Common myeloid progenitor, CD34-positive (primary cell): ENCODE results near the gene KIRREL3.

Experiments used
- CTCF ChIA-PET: fragments of 350-600 bp; sonication (Branson Sonifier 250); formaldehyde crosslinking; loops from one replicate; lab custom pipeline; 2021; ENCODE audit warnings: antibody characterized with exemption; lab: Charles Lee
- POLR2A ChIA-PET: fragments of 350-600 bp; sonication (Branson Sonifier 250); formaldehyde crosslinking; loops from one replicate; lab custom pipeline; 2021; ENCODE audit warnings: antibody characterized with exemption; lab: Charles Lee
- DNase-seq, 3 donors: peaks; one replicate each; pipeline versions ENCODE4 v3.0.0 to v3.0.0-alpha.2; 2013
- H3K27ac ChIP-seq, 2 experiments: 1 replicate in 1 of 2; 2 replicates in 1 of 2; pipeline ENCODE4 v1.7.0; 2013; ENCODE audit warnings: inconsistent platforms in 2 of 2, low read length in 2 of 2, mild to moderate bottlenecking in 2 of 2, low read depth in 1 of 2, moderate library complexity in 1 of 2; ENCODE audit not compliant: severe bottlenecking in 2 of 2, insufficient read depth in 1 of 2, poor library complexity in 1 of 2
- H3K27me3 ChIP-seq, 5 experiments: replicated peaks in 2 of 5; 1 replicate in 3 of 5; 2 replicates in 2 of 5; pipeline versions ENCODE4 v1.6.1 to v1.7.0; 2013; ENCODE audit warnings: low read length in 4 of 5, mild to moderate bottlenecking in 2 of 5, moderate library complexity in 2 of 5, inconsistent platforms in 1 of 5; ENCODE audit not compliant: insufficient read depth in 5 of 5, control insufficient read depth in 4 of 5
- H3K36me3 ChIP-seq, 4 experiments: 1 replicate in 2 of 4; 2 replicates in 2 of 4; pipeline versions ENCODE4 v1.6.1 to v1.7.0; 2013; ENCODE audit warnings: low read length in 3 of 4, control low read depth in 1 of 4, mild to moderate bottlenecking in 1 of 4; ENCODE audit not compliant: control insufficient read depth in 4 of 4, insufficient read depth in 4 of 4
- H3K4me1 ChIP-seq, 4 experiments: 1 replicate in 3 of 4; 2 replicates in 1 of 4; pipeline versions ENCODE4 v1.6.1 to v1.7.1; 2013; ENCODE audit warnings: low read length in 3 of 4, mild to moderate bottlenecking in 3 of 4, control low read depth in 1 of 4, inconsistent platforms in 1 of 4, moderate library complexity in 1 of 4; ENCODE audit not compliant: control insufficient read depth in 4 of 4, insufficient read depth in 4 of 4; ENCODE audit errors: control extremely low read depth in 1 of 4
- H3K4me3 ChIP-seq, 7 experiments: 1 replicate in 4 of 7; 2 replicates in 3 of 7; pipeline versions ENCODE4 v1.5.1 to v1.7.0; 2013; ENCODE audit warnings: mild to moderate bottlenecking in 7 of 7, low read length in 6 of 7, moderate library complexity in 6 of 7, inconsistent platforms in 2 of 7, low read depth in 2 of 7, control low read depth in 1 of 7; ENCODE audit not compliant: insufficient read depth in 4 of 7, control insufficient read depth in 1 of 7; ENCODE audit errors: extremely low read depth in 1 of 7
- H3K9me3 ChIP-seq, 5 experiments: 1 replicate in 4 of 5; 2 replicates in 1 of 5; pipeline versions ENCODE4 v1.6.1 to v1.7.1; 2013; ENCODE audit warnings: low read length in 4 of 5, mild to moderate bottlenecking in 2 of 5, inconsistent platforms in 1 of 5, low read depth in 1 of 5, moderate library complexity in 1 of 5; ENCODE audit not compliant: control insufficient read depth in 4 of 5, insufficient read depth in 2 of 5; ENCODE audit errors: control extremely low read depth in 1 of 5
- WGBS: methylation state at CpG from one replicate; pipeline ENCODE4 v1.1.5; 2013; ENCODE audit not compliant: insufficient coverage; 5-methylcytosine and 5-hydroxymethylcytosine counted together

KIRREL3 gene

GRCh38 chr11:126627421-126627820, 373.1 kb downstream of the KIRREL3 start:
- ChIA-PET CTCF (no interaction called here), POLR2A (no interaction called here)
- Histone ChIP-seq H3K4me3 (no peak overlapping the region), H3K4me1 (no peaks in the 10 kb centered on the region), H3K27ac (no peak overlapping the region), H3K9me3 (peaks cover 0 to 1% (median 0%) of the 10 kb centered on the region in 5 experiments), H3K36me3 (no peaks in the 10 kb centered on the region), H3K27me3 (peaks cover 0 to 7% (median 2%) of the 10 kb centered on the region in 5 experiments)
- no peak for DNase-seq
- 100% methylated on average over 3 of the region's 7 CpGs for WGBS

DNA sequence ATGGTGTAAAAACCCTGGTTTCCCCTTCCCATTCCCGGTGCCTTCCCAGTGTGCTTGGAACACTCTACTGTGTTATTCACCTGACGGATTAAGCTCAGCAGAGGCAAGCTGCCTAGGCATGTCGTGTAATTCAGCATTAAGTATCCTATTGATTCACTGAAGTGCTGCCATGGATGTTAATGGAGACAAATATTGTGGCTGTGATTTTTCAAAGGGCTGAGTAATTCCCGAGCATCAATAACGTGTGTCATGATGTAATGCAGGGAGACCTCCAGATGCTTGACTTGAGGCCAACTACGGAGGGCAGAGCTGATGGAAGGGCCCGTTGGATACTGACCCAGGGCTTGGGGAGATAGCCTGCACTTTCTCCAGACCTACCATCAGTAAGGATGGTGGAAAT, 376.1 kb downstream of the KIRREL3 start:
- no peak for DNase-seq
- 100% methylated on average over 5 of the region's 7 CpGs for WGBS

DNA sequence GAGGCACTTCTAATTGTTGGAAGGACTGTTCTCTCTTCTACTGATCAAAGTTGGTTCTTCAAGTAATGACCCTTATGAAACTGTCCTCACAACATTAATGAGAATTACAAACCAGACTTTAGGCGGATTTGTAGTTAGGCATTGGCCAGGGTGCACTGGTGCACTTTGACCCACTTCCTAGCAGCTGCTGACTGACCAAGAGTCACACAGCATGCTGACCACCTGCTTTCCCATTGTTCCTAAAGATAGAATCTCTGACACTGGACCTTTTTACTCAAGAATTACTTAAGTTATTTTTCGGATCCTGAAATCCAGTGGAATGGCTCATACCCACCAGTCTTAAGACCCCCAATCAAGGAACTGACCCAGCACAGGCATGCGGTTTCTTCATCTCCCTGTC, 381.1 kb downstream of the KIRREL3 start:
- ChIA-PET POLR2A (no interaction called here), CTCF (no interaction called here)
- H3K27ac ChIP-seq = no peak overlapping the region
- H3K4me3 ChIP-seq = no peak overlapping the region
- 100% methylated on average over 3 of the region's 3 CpGs for WGBS
- no peaks in the 10 kb centered on the region for H3K36me3 ChIP-seq
- no peak for DNase-seq
- H3K27me3 ChIP-seq = peaks cover 0 to 3% (median 0%) of the 10 kb centered on the region in 5 experiments
- H3K4me1 ChIP-seq = peaks cover 0 to 5% (median 1%) of the 10 kb centered on the region in 4 experiments
- H3K9me3 ChIP-seq = no peaks in the 10 kb centered on the region

More for the DNA sequence above, 376.1 kb downstream of the KIRREL3 start:
- Histone ChIP-seq H3K4me3 (no peak overlapping the region), H3K27ac (no peak overlapping the region), H3K27me3 (peaks cover 0 to 7% (median 2%) of the 10 kb centered on the region in 5 experiments), H3K9me3 (peaks cover 0 to 1% (median 0%) of the 10 kb centered on the region in 5 experiments), H3K36me3 (no peaks in the 10 kb centered on the region), H3K4me1 (peaks cover 0 to 5% (median 1%) of the 10 kb centered on the region in 4 experiments)
- CTCF ChIA-PET = no interaction called here
- POLR2A ChIA-PET = no interaction called here

GRCh38 chr11:126615845-126616244, 384.7 kb downstream of the KIRREL3 start:
- CTCF ChIA-PET = no interaction called here
- 100% methylated on average over 5 of the region's 11 CpGs for WGBS
- DNase-seq = no peak
- Histone ChIP-seq H3K27me3 (peaks cover 0 to 7% (median 3%) of the 10 kb centered on the region in 5 experiments), H3K4me3 (no peak overlapping the region), H3K4me1 (peaks cover 0 to 5% (median 1%) of the 10 kb centered on the region in 4 experiments), H3K36me3 (no peaks in the 10 kb centered on the region), H3K27ac (no peak overlapping the region), H3K9me3 (no peaks in the 10 kb centered on the region)
- POLR2A ChIA-PET = no interaction called here

- Histone ChIP-seq H3K36me3 (no peaks in the 10 kb centered on the region), H3K9me3 (no peaks in the 10 kb centered on the region), H3K27ac (no peak overlapping the region), H3K27me3 (peaks cover 0 to 11% (median 5%) of the 10 kb centered on the region in 5 experiments), H3K4me3 (no peak overlapping the region), H3K4me1 (no peaks in the 10 kb centered on the region)
- ChIA-PET CTCF (no interaction called here), POLR2A (no interaction called here)
- no CpG with 5 or more reads among the region's 4 CpGs for WGBS
- no peak for DNase-seq
Measured at GRCh38 chr11:126613272-126613671, 387.3 kb downstream of the KIRREL3 start.

GRCh38 chr11:126612671-126613070, 387.9 kb downstream of the KIRREL3 start:
- H3K9me3 ChIP-seq = no peaks in the 10 kb centered on the region
- peaks cover 0 to 16% (median 5%) of the 10 kb centered on the region in 5 experiments for H3K27me3 ChIP-seq
- H3K4me3 ChIP-seq = no peak overlapping the region
- H3K36me3 ChIP-seq = no peaks in the 10 kb centered on the region
- ChIA-PET POLR2A (no interaction called here), CTCF (no interaction called here)
- no peak for DNase-seq
- no peaks in the 10 kb centered on the region for H3K4me1 ChIP-seq
- WGBS = 97% methylated on average over 5 of the region's 8 CpGs
- no peak overlapping the region for H3K27ac ChIP-seq

- Histone ChIP-seq H3K4me1 (no peaks in the 10 kb centered on the region), H3K27ac (no peak overlapping the region), H3K4me3 (no peak overlapping the region), H3K27me3 (peaks cover 0 to 28% (median 5%) of the 10 kb centered on the region in 5 experiments), H3K9me3 (no peaks in the 10 kb centered on the region), H3K36me3 (no peaks in the 10 kb centered on the region)
- ChIA-PET CTCF (no interaction called here), POLR2A (no interaction called here)
- WGBS = 95% methylated on average over 8 of the region's 8 CpGs
- DNase-seq = no peak
Measured at GRCh38 chr11:126611438-126611837, 389.1 kb downstream of the KIRREL3 start.
